Measurements from ENCODE around the gene KCNMB2. TPM values are rescaled to one million over a fixed set of nuclear protein-coding genes. Genes with fewer than 3 reads are reported as not detected.

The KCNMB2 gene
- total and polyA plus RNA-seq, 2 experiments from 2014 or later = 2.4 TPM; not detected in 1

DNA sequence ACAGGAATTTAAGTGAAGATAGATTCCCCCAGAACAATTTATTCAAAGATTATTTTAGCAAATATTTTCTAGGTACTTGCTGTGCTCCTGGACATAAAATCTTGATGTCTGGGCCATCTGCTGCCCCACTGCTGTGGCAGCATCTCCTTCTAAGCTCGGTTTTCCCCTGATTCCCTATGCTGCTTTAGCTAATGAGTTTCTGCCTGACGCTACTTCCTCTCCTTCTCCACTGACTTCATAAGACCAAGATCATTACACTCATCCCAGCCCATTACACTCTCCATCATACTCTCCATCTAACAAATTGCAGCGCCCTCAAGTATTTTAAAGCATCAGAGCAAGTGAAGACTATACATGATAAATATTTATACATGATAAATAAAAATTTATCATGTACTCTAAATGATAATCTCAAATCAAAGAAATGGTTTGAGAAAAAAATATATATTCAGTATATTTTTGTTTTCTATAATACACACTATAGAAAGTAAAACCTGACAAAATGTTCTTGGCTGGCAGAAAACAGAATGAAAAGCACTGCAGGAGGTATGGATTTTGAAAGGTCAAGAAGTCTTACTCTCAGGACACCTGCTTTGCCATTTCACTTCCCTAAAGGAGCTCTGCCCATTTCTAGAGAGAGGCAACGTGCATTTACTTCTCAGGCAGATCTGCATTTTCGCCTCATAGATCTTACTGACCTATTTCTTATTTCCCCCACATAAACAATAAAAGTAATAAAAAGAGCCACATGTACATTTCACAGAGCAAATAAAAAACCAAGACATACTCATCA, 232.0 kb downstream of the KCNMB2 start:
- Histone ChIP-seq H3K27ac (no peak overlapping the region), H3K79me2 (no peaks in the 10 kb centered on the region), H3K4me1 (ENCODE audit: insufficient read depth) (no peaks in the 10 kb centered on the region), H3K36me3 (replicated peaks; ENCODE audit: insufficient read depth, low read depth) (no peaks in the 10 kb centered on the region), H4K20me1 (ENCODE audit: insufficient read depth, poor library complexity, severe bottlenecking) (no peaks in the 10 kb centered on the region), H3K4me2 (no peak overlapping the region), H2AFZ (no peak overlapping the region), H3K4me3 (no peak overlapping the region), H3K27me3 (no peaks in the 10 kb centered on the region), H3K9me3 (ENCODE audit: low read depth) (no peaks in the 10 kb centered on the region), H3K9me2 (replicated peaks; ENCODE audit: insufficient read depth) (no peaks in the 10 kb centered on the region)
- DNase-seq (ENCODE audit: low spot score) = no peak
- TF ChIP-seq, protein P1, sequence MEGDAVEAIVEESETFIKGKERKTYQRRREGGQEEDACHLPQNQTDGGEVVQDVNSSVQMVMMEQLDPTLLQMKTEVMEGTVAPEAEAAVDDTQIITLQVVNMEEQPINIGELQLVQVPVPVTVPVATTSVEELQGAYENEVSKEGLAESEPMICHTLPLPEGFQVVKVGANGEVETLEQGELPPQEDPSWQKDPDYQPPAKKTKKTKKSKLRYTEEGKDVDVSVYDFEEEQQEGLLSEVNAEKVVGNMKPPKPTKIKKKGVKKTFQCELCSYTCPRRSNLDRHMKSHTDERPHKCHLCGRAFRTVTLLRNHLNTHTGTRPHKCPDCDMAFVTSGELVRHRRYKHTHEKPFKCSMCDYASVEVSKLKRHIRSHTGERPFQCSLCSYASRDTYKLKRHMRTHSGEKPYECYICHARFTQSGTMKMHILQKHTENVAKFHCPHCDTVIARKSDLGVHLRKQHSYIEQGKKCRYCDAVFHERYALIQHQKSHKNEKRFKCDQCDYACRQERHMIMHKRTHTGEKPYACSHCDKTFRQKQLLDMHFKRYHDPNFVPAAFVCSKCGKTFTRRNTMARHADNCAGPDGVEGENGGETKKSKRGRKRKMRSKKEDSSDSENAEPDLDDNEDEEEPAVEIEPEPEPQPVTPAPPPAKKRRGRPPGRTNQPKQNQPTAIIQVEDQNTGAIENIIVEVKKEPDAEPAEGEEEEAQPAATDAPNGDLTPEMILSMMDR (IDR thresholded peaks at IDR 0.05; ENCODE audit: poor library complexity) = no peak
- TF ChIP-seq EZH2 (IDR thresholded peaks at IDR 0.05; ENCODE audit: borderline replicate concordance) (no peak), EZH2phosphoT487 (IDR thresholded peaks at IDR 0.05; ENCODE audit: low read depth, severe bottlenecking, unreplicated experiment) (no peak)
- 88% methylated on average over 5 of the region's 5 CpGs for WGBS (ENCODE audit: low lambda C conversion rate, missing lambda C conversion rate)

DNA sequence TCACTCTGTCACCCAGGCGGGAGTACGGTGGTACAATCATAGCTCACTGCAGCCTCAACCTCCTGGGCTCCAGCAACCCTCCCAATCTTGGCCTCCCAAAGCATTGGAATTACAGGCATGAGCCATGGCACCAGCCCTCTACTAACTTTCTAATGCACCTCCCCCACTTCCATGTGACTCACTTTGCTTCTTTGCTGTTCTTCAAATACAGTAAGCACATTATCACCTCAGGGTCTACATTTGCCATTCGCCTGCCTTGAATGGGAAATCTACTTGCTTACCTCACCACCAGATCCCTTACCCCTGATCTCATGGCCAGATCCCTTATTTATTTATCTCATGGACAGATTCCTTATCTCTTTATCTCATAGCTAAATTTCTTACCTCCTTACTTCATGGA, 235.3 kb downstream of the KCNMB2 start:
- H2AFZ ChIP-seq = no peak overlapping the region
- TF ChIP-seq, protein P1 (IDR thresholded peaks at IDR 0.05; ENCODE audit: poor library complexity) = no peak
- TF ChIP-seq EZH2phosphoT487 (IDR thresholded peaks at IDR 0.05; ENCODE audit: low read depth, severe bottlenecking, unreplicated experiment) (no peak), EZH2 (IDR thresholded peaks at IDR 0.05; ENCODE audit: borderline replicate concordance) (no peak)
- DNase-seq (ENCODE audit: low spot score) = no peak
- no peaks in the 10 kb centered on the region for H3K4me1 ChIP-seq (ENCODE audit: insufficient read depth)
- H3K9me2 ChIP-seq (replicated peaks; ENCODE audit: insufficient read depth) = no peaks in the 10 kb centered on the region
- H3K79me2 ChIP-seq = no peaks in the 10 kb centered on the region
- WGBS (ENCODE audit: low lambda C conversion rate, missing lambda C conversion rate) = 87% methylated on average over 3 of the region's 3 CpGs
- no peaks in the 10 kb centered on the region for H3K27me3 ChIP-seq
- H3K36me3 ChIP-seq (replicated peaks; ENCODE audit: insufficient read depth, low read depth) = no peaks in the 10 kb centered on the region
- H4K20me1 ChIP-seq (ENCODE audit: insufficient read depth, poor library complexity, severe bottlenecking) = no peaks in the 10 kb centered on the region
- no peak overlapping the region for H3K4me3 ChIP-seq
- H3K27ac ChIP-seq = no peak overlapping the region
- H3K4me2 ChIP-seq = no peak overlapping the region
- no peaks in the 10 kb centered on the region for H3K9me3 ChIP-seq (ENCODE audit: low read depth)

DNA sequence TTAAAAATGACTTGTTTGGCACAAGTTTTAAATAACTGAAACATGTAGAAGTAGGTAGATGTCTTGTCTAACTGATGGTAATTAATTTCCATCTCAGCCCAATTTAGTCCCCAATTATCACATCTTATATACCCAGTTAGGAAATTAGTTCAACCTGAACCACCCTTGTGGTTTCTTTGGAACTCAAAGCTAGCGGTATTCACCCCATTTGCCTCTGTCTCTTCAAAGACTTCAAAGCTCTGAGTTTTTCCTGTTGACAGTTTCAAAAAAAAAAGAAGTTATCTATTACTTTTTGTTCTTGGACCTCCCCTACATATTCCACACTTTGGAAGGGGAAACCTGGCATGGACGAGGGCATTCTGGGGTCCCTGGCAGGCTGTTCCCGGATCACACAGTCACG, 236.5 kb downstream of the KCNMB2 start:
- Histone ChIP-seq H3K9me2 (replicated peaks; ENCODE audit: insufficient read depth) (no peaks in the 10 kb centered on the region), H3K36me3 (replicated peaks; ENCODE audit: insufficient read depth, low read depth) (no peaks in the 10 kb centered on the region), H3K4me2 (no peak overlapping the region), H3K79me2 (no peaks in the 10 kb centered on the region), H4K20me1 (ENCODE audit: insufficient read depth, poor library complexity, severe bottlenecking) (no peaks in the 10 kb centered on the region), H3K4me3 (no peak overlapping the region), H2AFZ (no peak overlapping the region), H3K9me3 (ENCODE audit: low read depth) (no peaks in the 10 kb centered on the region), H3K27ac (no peak overlapping the region), H3K27me3 (no peaks in the 10 kb centered on the region), H3K4me1 (ENCODE audit: insufficient read depth) (no peaks in the 10 kb centered on the region)
- 92% methylated on average over 4 of the region's 4 CpGs for WGBS (ENCODE audit: low lambda C conversion rate, missing lambda C conversion rate)
- TF ChIP-seq EZH2 (IDR thresholded peaks at IDR 0.05; ENCODE audit: borderline replicate concordance) (no peak), EZH2phosphoT487 (IDR thresholded peaks at IDR 0.05; ENCODE audit: low read depth, severe bottlenecking, unreplicated experiment) (no peak)
- TF ChIP-seq, protein P1 (IDR thresholded peaks at IDR 0.05; ENCODE audit: poor library complexity) = no peak
- DNase-seq (ENCODE audit: low spot score) = no peak

All from hepatocyte (in vitro differentiated cells).